T-helper 1 cell (primary cell): ENCODE results near the gene TMEM74B.
A peak's percentile ranks its signal among the peaks of the same experiment; 100 is the strongest.

Experiments used
- DNase-seq, 5 donors: peaks; one replicate each; pipeline ENCODE4 v3.0.0-alpha.2; 2012 to 2020

TMEM74B gene

DNA sequence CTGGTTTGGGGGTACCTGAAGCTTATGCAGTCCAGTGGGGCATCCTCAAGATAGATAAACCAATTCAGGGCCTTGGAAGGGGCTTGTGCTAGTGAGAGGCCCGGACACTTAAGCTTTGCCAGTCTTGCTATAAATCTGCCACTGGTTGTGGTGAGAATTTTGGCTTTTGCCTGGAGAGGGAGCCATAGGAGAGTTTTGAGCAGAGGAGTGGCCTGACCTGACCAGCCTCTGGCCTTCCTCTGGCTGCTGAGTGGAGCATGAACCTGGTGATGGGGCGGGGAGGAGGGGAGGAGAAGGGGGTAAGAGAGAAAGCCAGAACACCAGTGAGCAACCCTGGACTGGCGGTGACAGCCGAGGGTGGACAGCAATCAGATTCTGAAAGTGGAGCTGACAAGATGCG is 7.1 kb downstream of the TMEM74B start:
- no peak for DNase-seq

DNA sequence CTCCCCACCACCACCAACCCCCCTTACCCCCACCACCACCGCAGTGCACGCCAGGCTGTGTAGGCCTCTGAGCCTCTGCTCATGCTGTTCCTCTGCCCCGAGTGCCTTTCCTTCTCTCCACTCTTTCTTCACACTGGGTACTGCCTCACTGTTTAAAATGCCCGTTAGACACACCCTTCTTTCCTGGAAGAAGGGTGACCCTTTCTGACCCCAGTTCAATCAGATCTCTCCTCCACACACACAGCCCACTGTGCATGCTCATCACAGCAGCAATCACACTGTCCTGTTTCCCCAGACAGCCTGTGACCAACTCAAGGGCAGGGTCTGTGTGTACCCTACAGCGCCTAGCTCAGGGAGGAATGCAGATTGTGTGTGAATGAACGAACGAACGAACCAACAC is 10.0 kb downstream of the TMEM74B start:
- DNase-seq = no peak

DNA sequence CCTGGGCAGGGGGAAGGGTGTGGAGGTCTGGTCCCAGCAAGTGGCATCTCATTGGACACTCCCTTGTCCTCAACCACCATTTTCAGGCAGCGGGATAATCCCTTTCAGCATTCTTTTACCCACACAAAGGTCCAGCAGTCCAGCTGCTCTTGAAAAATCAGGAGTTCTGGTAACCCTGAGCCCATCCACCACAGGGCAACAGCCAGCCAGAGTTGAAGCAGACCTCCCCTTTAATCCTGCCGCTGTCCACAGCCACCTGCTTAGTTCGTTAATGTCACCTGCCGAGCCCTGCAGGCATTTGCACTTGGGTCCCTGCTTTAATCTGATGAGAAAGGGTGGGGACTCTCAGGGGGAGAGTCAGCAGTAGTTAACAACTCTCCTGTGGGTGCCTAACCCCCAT is 11.1 kb downstream of the TMEM74B start:
- no peak for DNase-seq

DNA sequence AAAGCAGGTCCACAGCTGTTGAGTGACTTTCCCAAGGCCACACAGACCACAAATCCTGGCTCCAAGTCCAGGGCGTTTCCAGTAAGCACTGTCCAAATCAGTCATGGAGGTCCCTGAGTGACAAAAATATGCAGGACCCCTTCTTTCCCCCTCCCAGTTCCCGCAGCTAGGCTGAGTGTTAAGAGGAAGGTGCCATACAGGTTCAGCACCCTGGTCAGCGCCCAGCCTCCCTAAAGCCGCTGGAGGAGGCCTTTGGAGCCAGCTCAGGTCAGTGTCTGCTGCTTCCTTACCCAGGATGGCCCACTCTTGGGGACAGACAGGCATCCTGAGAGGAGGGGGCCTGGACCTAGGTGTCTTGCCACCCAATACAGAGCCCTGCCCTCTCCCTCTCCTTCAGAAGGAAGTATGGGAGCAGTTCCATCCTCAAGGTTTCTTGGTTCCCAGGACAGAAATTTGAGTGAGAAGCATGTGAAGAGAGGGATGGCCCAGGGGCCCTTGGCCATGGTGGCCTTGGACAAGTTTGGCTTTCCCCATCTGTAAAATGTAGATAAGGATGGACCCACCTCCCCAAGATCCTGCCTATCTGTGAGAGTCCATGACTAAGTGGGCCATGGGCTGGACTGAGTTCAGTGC is 13.2 kb downstream of the TMEM74B start:
- DNase-seq = peak in 1 of 5 donors; percentile 8

DNA sequence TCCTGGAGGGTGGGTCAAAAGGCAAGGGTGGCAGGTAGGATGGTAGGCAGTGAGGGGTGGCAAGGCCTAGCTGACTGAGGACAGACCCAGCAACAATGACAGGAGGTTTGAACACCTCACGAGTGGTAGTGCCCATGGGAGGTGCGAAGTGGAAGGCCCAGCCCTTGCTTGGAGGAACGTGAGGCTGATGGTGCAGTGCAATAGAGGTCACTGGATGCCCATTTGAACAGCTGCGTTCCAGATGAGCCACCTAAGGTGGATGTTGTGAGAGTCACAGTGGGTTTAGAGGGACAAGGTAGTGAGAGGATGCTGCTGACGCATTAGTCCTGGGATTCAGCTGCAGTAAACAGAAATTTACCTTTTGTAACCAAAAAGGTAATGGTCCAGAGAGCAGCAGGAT is 15.6 kb downstream of the TMEM74B start:
- DNase-seq = no peak

DNA sequence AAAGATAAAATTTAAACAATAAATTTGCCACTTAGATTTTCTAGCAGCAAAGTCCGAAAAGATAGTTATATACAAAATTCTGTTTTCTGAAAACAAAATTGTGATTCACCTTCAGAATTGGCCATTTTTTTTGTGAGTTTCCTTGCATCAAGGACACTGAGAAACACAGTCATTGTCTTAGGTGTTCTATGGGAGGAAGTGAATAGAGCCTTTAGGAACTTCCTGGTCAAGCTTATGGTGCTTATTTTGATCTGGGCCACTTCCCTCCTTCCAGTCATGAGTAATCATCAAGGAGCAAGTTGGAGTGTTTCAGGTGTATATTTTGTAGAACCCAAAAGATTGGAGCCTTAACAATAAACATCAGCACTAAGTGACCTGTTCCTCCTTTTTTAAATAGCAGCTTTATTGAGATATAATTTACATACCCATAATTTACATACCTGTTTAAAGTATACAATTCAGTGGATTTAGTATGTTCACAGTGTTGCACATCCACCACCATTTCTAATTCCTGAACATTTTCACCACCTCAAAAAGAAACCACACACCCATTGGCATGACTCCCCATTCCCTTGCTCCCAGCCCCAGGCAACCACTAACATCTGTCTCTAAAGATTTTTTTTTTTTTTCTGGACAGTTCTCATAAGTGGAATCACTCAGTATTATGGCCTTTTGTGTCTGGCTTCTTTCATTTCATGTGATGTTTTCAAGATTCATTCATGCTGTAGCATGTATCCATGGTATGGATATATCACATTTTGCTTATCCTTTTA is 17.6 kb downstream of the TMEM74B start:
- no peak for DNase-seq

DNA sequence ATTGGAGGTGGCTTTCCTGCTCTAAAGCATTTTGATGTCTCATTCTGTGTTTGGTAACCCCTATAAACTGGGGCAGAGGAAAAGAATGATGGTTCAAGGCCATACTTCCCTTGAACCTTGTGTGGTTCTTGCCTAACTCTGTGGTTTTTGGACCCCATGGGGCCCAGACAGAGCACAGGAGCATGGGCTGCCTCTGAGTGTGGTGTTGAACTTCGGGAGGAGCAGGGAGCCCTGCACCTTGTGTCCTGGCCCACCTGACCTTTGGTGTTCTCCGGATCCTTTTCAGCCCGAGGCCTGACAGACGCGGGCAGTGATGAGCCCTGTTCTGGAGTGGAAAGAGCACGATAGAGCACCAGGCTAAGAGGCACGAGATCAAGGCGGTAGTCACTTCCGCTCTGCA is 18.8 kb downstream of the TMEM74B start:
- DNase-seq = no peak

DNA sequence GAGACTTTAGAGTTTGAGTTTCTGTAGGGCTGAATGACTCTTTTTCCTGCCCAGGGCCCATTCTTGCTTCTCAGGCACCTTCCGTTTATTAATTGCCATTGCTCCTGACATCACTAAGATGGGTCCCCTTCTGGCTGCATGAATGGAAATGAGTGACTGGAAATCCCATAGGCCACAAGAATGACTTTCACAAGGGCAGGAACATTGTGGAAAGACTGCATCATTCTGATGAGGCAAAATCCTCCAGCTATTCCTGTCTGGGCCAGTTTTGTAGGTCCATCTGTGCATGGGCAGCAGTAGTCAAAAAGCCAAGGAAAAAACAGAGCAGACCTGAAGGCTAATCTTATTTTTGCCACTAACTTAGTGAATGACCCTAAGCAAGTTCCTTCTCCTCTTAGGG is 19.3 kb downstream of the TMEM74B start:
- DNase-seq = no peak

DNA sequence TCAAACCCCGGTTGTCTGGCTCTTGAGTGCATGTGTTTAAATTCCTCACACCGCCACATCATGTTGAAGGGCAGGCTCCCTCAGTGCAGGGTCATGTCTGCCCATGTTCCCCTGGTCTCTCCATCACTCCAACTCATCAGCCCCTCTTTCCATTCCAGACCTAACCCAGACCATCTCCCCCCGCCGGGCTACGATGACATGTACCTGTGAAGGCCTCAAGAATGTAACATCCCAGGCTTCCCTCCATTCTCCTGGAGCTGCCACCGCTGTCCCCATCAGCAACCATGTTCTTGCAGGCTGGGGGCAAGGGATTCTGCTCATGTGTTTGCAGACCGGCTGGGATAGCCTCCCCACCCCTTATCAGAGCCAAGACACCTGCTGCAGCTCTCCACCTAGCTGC is 19.9 kb downstream of the TMEM74B start:
- no peak for DNase-seq

DNA sequence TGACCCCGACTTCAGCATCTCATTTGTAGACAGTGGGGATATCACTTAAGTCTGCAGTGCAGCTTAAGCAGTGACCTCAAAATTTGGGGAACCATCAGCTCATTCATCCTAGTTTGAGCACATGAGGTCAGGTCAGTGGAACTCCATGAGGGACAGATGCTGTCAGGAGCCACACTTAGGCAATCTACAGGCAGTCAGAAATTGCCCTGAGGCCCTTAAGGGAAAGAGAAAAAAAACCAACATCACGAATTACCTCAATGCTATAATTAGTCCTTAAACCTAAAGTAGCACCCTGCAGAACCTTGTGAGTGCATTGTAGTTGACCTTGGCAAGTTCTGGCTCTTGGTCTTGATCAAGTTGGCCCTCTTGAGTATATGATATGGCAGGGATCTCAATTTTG is 21.1 kb downstream of the TMEM74B start:
- no peak for DNase-seq

DNA sequence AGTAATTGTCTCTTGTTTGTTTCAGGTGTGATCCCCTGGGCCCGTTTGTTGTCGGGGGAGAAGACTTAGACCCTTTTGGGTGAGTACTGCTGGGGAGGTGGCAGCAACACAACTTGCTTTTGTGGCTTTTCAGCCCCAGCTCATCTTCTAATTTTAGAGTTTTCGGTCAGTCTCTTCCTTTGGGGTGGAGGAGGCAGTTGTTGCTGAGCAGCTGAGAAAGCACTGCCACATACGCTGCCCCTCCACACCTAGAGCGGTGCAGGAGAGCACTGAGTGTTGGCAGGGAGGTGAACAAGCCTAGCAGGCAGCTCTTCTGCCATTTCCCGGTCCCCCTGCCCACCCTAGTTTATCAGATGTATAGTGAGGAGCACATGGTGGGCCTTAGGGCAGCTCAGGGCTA is 21.7 kb downstream of the TMEM74B start:
- DNase-seq = no peak

DNA sequence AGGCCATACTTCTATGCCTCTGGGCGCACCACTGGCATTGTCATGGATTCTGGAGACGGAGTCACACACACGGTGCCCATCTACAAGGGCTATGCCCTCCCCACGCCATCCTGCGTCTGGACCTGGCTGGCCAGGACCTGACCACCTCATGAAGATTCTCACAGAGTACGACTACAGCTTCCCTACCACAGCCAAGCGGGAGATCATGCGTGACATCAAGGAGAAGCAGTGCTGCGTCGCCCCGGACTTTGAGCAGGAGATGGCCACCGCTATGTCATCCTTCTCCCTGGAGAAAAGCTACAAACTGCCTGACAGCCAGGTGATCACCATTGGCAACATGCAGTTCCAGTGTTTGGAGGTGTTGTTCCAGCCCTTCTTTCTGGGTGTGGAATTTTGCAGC is 23.8 kb downstream of the TMEM74B start:
- DNase-seq = no peak

DNA sequence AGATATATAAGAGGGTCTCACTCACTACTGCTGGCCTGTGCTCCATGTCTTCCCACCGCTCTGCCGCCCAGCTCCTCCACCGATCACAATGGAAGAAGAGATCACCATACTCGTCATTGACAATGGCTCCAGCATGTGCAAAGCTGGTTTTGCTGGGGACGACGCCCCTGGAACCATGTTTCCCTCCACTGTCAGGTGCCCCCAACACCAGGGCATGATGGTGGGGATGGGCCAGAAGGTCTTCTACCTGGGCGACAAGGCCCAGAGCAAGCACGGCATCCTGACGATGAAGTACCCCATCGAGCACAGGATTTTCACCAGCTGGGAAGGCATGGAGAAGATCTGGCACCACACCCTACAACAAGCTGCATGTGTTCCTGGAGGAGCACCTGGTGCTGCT is 24.3 kb downstream of the TMEM74B start:
- DNase-seq = no peak

DNA sequence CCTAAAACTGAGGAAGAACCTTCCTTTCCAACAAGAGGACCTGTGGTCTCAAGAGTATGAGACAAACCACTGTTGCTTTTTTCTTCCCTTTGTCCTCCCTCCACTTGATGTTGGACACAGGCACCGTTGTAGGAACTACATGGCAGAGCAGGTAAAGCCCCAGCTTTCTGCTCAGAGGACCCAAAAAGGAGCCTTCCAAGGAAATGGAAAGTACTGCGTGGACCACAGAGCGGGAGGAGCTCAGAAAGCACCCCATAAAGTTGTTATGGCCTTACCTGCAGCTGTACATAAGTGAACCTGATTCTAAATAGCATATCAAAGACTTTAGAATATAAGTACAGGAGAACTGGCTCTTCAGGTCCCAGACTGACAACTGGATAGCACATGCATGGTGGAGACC is 29.4 kb downstream of the TMEM74B start:
- DNase-seq = no peak

DNA sequence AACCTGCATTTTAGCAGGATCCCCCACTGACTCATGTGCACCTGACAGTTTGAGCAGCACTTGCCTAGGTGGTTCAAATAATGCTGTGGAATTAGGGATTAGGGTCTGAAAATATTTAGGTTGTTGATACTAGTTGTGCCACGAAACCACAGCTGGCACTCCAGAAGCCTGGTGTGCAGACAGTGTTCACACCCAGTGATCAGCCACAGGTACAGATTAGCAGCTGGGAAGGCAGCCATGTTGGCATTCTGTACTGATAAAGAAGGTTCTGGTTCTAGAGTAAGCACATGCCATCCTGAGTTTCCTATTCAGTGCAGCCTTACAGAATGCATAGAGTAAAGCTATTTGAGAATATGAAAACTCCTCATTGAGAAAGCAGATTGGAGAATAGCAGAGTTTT is 30.1 kb downstream of the TMEM74B start:
- no peak for DNase-seq

DNA sequence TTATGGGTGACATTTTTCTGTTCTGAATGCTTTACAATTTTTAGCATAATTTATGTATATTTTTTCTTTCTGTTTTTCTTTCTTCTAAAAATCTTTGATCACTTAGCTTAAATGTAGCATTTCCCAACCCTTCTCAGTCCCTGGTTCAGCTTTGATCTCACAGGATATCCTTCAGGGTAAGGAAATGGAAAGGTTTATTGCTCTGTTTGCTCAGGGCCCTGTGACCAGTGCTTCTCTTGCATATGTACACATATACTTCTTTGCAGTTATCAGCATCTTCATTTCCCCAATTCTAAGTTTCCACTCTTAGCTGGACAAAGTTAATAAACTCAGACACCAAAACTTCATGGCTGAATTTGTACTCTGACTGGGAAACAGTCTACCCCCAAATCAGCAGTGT is 30.6 kb downstream of the TMEM74B start:
- no peak for DNase-seq

DNA sequence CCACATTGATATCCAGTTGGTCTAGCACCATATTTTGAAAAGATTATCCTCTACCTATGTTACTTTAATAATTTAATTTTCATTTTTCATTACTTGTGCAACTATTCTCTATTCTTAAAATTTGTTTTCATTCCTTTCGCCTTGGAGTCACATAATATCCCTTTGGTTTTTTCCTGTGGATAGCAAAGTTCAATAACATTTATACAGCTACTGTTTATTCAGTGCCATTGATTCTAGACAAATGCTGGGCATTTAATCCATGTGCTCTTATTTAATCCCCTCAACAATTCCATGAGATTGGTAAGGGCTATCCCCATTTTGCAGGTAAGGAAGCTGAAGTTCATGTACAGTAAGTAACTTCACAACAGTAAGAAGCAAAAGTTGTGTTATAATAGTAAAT is 33.8 kb downstream of the TMEM74B start:
- DNase-seq = no peak

DNA sequence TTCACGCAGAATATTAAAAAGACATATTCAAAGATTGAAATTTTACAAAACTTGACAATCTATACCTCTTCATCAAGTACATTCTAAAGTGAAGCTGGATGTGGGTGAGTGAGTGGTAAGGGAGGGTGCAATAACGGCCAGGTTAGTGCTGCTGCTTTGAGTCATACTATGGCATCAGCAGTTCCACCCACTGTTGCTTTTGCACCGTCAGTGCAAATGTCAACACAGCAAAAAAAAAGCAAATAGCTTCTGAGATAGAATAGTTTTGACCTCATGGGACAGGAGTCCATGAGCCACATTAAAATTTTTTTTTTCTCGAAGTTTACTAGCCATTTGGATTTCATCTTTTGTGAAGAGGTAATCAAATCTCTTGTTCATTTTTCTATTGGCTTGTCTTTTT is 34.6 kb downstream of the TMEM74B start:
- DNase-seq = peak in 1 of 5 donors; percentile 73

DNA sequence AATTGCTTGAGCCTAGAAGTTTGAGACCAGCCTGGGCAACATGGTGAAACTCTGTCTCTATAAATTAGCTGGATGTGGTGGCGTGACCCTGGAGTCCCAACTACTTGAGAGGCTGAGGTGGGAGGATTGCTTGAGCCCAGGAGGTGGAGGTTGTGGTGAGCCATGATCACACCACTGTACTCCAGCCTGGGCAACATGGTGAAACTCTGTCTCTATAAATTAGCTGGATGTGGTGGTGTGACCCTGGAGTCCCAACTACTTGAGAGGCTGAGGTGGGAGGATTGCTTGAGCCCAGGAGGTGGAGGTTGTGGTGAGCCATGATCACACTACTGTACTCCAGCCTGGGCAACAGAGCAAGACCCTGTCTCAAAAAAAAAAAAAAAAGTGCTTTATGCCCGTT is 35.0 kb downstream of the TMEM74B start:
- peak in 1 of 5 donors; percentile 13 for DNase-seq

DNA sequence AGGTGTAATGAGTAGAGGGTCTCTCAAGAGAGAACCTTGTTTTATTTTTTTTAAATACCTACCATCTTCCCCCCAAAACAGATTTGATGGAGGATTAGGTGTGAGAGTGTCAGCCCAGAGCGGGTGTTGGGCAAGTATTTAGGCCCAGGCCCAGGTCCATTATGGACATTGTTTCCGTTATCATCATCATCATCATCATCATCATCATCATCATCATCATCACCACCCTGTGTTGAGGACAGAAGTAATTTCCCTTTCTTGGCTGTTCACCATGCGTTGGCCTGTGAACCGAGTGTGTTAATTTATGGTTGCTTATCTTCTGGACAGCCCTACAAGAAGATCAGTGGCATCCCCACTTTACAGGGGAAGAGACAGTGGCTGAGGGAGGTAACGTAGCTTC is 37.8 kb downstream of the TMEM74B start:
- no peak for DNase-seq

DNA sequence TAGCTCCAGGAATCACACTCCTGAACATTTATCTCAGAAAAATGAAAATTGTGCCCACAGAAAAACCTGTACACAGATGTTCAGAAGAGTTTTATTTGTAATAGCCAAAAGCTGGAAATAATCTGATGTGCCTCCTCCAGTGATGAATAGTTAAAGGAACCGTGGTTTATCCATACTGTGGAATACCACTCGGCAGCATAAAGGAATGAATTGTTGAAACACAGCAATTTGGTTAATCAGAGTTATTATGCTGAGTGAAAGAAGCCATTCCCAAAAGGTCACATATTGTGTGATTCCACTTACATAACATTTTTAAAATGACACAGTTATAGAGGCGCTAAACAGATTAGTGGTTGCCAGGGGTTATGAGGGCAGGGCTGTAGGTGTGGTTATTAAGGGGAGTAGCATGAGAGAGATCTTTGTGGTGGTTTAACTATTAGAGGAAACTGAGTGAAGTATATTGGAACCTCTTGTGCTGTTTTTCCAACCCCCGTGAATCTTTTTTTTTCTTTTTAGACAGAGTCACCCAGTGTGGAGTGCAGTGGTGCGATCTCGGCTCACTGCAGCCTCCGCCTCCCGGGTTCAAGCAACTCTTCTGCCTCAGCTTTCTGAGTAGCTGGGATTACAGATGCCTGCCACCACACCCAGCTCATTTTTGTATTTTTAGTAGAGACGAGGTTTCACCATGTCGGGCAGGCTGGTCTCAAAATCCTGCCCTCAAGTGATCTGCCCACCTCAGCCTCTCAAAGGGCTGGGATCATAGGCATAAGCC is 40.2 kb downstream of the TMEM74B start:
- DNase-seq = no peak

DNA sequence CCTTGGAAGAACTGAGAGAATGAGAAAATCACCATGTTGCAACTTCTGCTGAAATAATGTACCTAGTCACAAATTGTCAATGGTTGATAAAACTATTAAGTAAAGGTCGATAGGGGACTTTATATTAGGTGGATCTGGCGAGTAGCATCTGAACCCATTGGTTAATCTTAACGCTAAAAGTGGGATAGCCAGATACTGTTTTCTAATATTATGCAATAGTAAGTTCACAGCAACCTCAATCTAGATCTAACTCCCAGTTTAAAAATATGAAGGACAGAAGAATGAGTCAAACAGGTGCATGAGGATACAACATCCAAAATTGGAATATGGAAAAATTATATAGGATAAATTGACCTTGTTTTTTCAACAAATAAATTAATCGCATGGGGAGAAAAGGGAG is 47.5 kb downstream of the TMEM74B start:
- DNase-seq = no peak

DNA sequence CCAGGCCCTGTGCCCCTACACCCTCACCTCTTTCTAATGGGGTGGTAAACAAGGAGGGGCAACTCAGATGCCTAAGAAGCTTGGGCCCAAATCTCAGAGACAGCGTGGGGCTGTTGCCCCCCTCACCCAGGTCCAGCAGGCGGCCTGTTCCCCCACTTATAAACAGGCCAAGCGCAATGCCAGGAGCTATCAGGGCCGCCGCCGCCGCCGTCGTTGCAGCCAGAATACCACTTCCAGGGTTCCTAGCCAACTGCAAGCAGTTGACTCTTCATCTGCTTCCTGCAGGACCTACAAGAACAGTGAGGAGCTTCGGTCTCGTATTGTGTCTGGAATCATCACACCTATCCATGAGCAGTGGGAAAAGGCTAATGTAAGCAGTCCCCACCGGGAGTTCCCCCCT is 49.9 kb downstream of the TMEM74B start:
- no peak for DNase-seq

DNA sequence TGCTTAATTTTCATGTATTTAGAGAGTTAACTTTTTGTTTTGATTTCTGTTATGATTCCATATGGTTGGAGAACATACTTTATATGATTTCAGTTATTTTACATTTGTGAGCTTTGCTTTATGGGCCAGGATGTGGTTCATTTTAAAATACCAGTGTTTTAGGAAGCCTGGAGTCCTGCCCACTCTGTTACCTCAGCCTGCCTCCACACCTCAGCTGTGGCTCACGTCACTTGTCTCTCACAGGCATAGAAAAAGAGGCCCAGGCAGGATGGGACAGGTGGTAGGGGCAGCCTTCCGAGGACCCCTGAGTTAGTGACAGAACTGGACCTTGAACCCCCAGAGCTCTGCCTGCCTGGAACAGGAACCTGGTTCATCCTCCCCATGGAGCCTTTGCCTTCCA is 50.4 kb downstream of the TMEM74B start:
- DNase-seq = no peak
